SK-N-SH (cell line): ENCODE measurements around the gene RNASE3. TPM values are rescaled to one million over a fixed set of nuclear protein-coding genes. Genes with fewer than 3 reads are reported as not detected.

Experiments
- CTCF ChIA-PET: fragments of 300-600, 350-600 bp; formaldehyde crosslinking; extraction: SDS; loops from one replicate; lab custom pipeline; 2021; lab: Yijun Ruan, JAX
- POLR2A ChIA-PET: fragments of 350-600 bp; sonication (Branson Sonifier 250); formaldehyde crosslinking; extraction: SDS; loops from one replicate; lab custom pipeline; 2020; ENCODE audit warnings: antibody characterized with exemption, inconsistent platforms; lab: Yijun Ruan, JAX
- DNase-seq: peaks from one replicate; pipeline ENCODE4 v3.0.0; 2012
- H2AFZ ChIP-seq: fragments of 200-600 bp; sonication (generic); 2 replicates; pipeline ENCODE4 v1.8.1; 2016; ENCODE audit warnings: antibody characterized with exemption, mild to moderate bottlenecking, low read depth
- H3F3A ChIP-seq: fragments of 200-600 bp; sonication (generic); replicated peaks from 2 replicates; pipeline ENCODE3; 2016; ENCODE audit warnings: antibody characterized with exemption, mild to moderate bottlenecking; ENCODE audit not compliant: insufficient read depth
- H3K27ac ChIP-seq, 2 experiments: fragments of 200-500 bp in 1 of 2; fragments of 200-600 bp in 1 of 2; sonication (Bioruptor generic) in 1 of 2; sonication (generic), shearing (Covaris generic) in 1 of 2; 2 replicates each; pipeline versions ENCODE4 v1.5.1 to v1.6.1; 2014 to 2016; ENCODE audit warnings: low read depth in 2 of 2, inconsistent platforms in 1 of 2, low read length in 1 of 2, mild to moderate bottlenecking in 1 of 2, mixed read lengths in 1 of 2
- H3K27me3 ChIP-seq: fragments of 200-600 bp; sonication (generic), shearing (Covaris generic); 2 replicates; pipeline ENCODE4 v1.6.1; 2016; ENCODE audit warnings: mixed run types; ENCODE audit not compliant: insufficient read depth
- H3K36me3 ChIP-seq, 2 experiments: fragments of 200-500 bp in 1 of 2; fragments of 200-600 bp in 1 of 2; sonication (Bioruptor generic) in 1 of 2; sonication (generic) in 1 of 2; replicated peaks in 1 of 2; 2 replicates each; pipeline versions ENCODE3 to v1.5.1; 2014 to 2016; ENCODE audit warnings: low read length in 1 of 2, mild to moderate bottlenecking in 1 of 2; ENCODE audit not compliant: insufficient read depth in 2 of 2, control insufficient read depth in 1 of 2
- H3K4me1 ChIP-seq, 2 experiments: fragments of 200-500 bp in 1 of 2; fragments of 200-600 bp in 1 of 2; sonication (Bioruptor generic) in 1 of 2; sonication (generic), shearing (Covaris generic) in 1 of 2; 2 replicates each; pipeline versions ENCODE4 v1.5.1 to v1.6.1; 2014 to 2016; ENCODE audit warnings: low read depth in 1 of 2, low read length in 1 of 2, mixed run types in 1 of 2; ENCODE audit not compliant: insufficient read depth in 2 of 2, control insufficient read depth in 1 of 2
- H3K4me2 ChIP-seq: fragments of 200-600 bp; sonication (generic), shearing (Covaris generic); 2 replicates; pipeline ENCODE4 v1.6.1; 2017; ENCODE audit warnings: mixed run types
- H3K4me3 ChIP-seq, 2 experiments: fragments of 200-500 bp in 1 of 2; fragments of 200-600 bp in 1 of 2; sonication (Bioruptor generic) in 1 of 2; sonication (generic), shearing (Covaris generic) in 1 of 2; 2 replicates each; pipeline versions ENCODE4 v1.5.1 to v1.8.1; 2014 to 2016; ENCODE audit warnings: low read depth in 2 of 2, inconsistent platforms in 1 of 2, low read length in 1 of 2, mild to moderate bottlenecking in 1 of 2, mixed read lengths in 1 of 2, moderate library complexity in 1 of 2
- H3K79me2 ChIP-seq: fragments of 200-600 bp; sonication (generic); 2 replicates; pipeline ENCODE4 v1.8.1; 2017; ENCODE audit warnings: mild to moderate bottlenecking; ENCODE audit not compliant: insufficient read depth
- H3K9ac ChIP-seq: fragments of 200-600 bp; sonication (generic); 2 replicates; pipeline ENCODE4 v1.6.1; 2017; ENCODE audit warnings: mixed run types
- H3K9me2 ChIP-seq: fragments of 200-600 bp; sonication (generic); 2 replicates; pipeline ENCODE4 v1.6.1; 2017; ENCODE audit warnings: mixed run types
- H3K9me3 ChIP-seq: fragments of 200-600 bp; sonication (generic); 2 replicates; pipeline ENCODE4 v1.6.1; 2017; ENCODE audit warnings: mixed run types, mild to moderate bottlenecking, moderate library complexity
- H4K20me1 ChIP-seq: fragments of 200-600 bp; sonication (generic); 2 replicates; pipeline ENCODE4 v1.6.1; 2017; ENCODE audit warnings: mild to moderate bottlenecking, mixed run types; ENCODE audit not compliant: insufficient read depth
- ELF1 ChIP-seq: IDR thresholded peaks from 2 replicates; pipeline ENCODE4 v1.4.0; 2012
- FOXJ3 ChIP-seq: sonication (generic); formaldehyde crosslinking; IDR thresholded peaks from 2 replicates; pipeline ENCODE4 v1.5.1; 2020; ENCODE audit warnings: mild to moderate bottlenecking, missing genetic modification reagents
- GABPA ChIP-seq: IDR thresholded peaks from 2 replicates; pipeline ENCODE4 v1.4.0; 2012; ENCODE audit warnings: low read depth, mild to moderate bottlenecking
- GATA2 ChIP-seq: sonication (generic); formaldehyde crosslinking; IDR thresholded peaks from 2 replicates; pipeline ENCODE4 v1.5.0; 2020; ENCODE audit warnings: mild to moderate bottlenecking, missing genetic modification reagents
- IRF3 ChIP-seq: fragments of 150-350 bp; IDR thresholded peaks from 2 replicates; pipeline ENCODE4 v1.6.1; 2016; ENCODE audit warnings: mild to moderate bottlenecking, low read depth, low read length
- JUND ChIP-seq: IDR thresholded peaks from 2 replicates; pipeline ENCODE4 v1.4.0; 2012
- MAX ChIP-seq: IDR thresholded peaks from 2 replicates; pipeline ENCODE4 v1.4.0; 2012; ENCODE audit warnings: low read depth
- NFIC ChIP-seq: IDR thresholded peaks from 2 replicates; pipeline ENCODE4 v1.4.0; 2012; ENCODE audit warnings: borderline replicate concordance
- PBX3 ChIP-seq: IDR thresholded peaks from 2 replicates; pipeline ENCODE4; 2012
- POLR2AphosphoS5 ChIP-seq: IDR thresholded peaks from 2 replicates; pipeline ENCODE4 v1.6.1; 2012; ENCODE audit warnings: low read depth, low read length
- RCOR1 ChIP-seq: fragments of 150-350 bp; IDR thresholded peaks from 2 replicates; pipeline ENCODE4 v1.6.1; 2017; ENCODE audit warnings: antibody characterized with exemption, low read length
- RXRA ChIP-seq: IDR thresholded peaks from 2 replicates; pipeline ENCODE4 v1.4.0; 2012; ENCODE audit warnings: low read depth, mild to moderate bottlenecking, borderline replicate concordance
- TAF1 ChIP-seq: IDR thresholded peaks from 2 replicates; pipeline ENCODE4 v1.6.1; 2012; ENCODE audit warnings: low read depth, mild to moderate bottlenecking, low read length, moderate library complexity, borderline replicate concordance
- TCF12 ChIP-seq: IDR thresholded peaks from 2 replicates; pipeline ENCODE4 v1.4.0; 2012
- TEAD4 ChIP-seq: IDR thresholded peaks from 2 replicates; pipeline ENCODE4 v1.4.0; 2012; ENCODE audit warnings: mild to moderate bottlenecking, borderline replicate concordance; ENCODE audit not compliant: insufficient read depth
- WGBS: methylation state at CpG from one replicate; pipeline ENCODE4 v1.1.6; 2017; ENCODE audit warnings: low lambda C conversion rate; 5-methylcytosine and 5-hydroxymethylcytosine counted together
- polyA plus RNA-seq, 3 experiments: library from polyadenylated mRNA; depleted of rRNA; stranded (reverse); fragments of >200 nt; gene quantifications; 2 replicates each; pipeline ENCODE4 v1.2.3, GENCODE V29; 2012
- TF ChIP-seq, protein P1 (sequence below): fragments of 150-350 bp; IDR thresholded peaks from 2 replicates; pipeline ENCODE4 v1.6.1; 2017; ENCODE audit warnings: antibody characterized with exemption, low read length, low read depth, borderline replicate concordance
- TF ChIP-seq, protein P2 (sequence below): IDR thresholded peaks from 2 replicates; pipeline ENCODE4 v1.4.0; 2012; ENCODE audit warnings: low read depth, borderline replicate concordance
- TF ChIP-seq, protein P3 (sequence below): fragments of 200-600 bp; sonication (generic); IDR thresholded peaks from 2 replicates; pipeline ENCODE4 v1.6.1; 2017; ENCODE audit warnings: antibody characterized with exemption, mild to moderate bottlenecking, moderate library complexity
- TF ChIP-seq, protein P4 (sequence below): IDR thresholded peaks from 2 replicates; pipeline ENCODE4 v1.6.1; 2012; ENCODE audit warnings: mild to moderate bottlenecking, low read depth, low read length, moderate library complexity

Gene RNASE3
- polyA plus RNA-seq, 1 of the 3 experiments (the other 2 are of a cell fraction), result not detected

DNA sequence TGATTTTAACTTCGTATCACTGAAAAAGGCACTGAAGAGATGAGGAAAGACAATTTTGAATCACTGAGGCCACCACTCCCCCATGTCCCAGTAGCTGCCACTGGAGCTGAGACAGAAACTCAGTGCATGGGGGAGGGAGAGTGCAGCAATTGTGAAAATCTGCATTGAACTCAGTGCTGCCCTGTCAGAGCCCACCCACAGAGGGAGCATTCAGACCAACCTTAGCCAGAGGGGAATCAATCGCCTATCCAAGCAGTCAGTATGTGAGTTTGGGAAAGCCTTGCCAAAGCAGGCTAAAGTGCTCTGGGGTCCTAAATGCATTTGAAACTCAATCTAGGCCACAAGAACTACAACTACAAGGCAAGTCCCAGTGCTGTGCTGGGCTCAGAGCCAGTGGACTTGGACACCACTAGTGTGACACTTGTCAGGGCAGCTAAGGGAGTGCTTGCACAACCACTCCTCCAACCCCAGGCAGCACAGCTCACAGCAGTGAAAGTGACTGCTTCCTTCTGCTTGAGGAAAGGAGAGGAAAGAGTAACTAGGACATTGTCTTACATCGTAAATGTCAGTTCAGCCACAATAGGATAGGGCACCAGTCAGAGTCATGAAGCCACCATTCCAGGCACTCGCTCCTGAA is 13.3 kb downstream of the RNASE3 start:
- no peaks in the 10 kb centered on the region for H3K27me3 ChIP-seq
- TF ChIP-seq, protein P1, sequence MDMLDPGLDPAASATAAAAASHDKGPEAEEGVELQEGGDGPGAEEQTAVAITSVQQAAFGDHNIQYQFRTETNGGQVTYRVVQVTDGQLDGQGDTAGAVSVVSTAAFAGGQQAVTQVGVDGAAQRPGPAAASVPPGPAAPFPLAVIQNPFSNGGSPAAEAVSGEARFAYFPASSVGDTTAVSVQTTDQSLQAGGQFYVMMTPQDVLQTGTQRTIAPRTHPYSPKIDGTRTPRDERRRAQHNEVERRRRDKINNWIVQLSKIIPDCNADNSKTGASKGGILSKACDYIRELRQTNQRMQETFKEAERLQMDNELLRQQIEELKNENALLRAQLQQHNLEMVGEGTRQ, result no peak
- TF ChIP-seq IRF3 (no peak), PBX3 (no peak), RCOR1 (no peak), TAF1 (no peak), ELF1 (no peak), TCF12 (no peak), FOXJ3 (no peak), GATA2 (CRISPR knock-in tag) (no peak), TEAD4 (no peak), MAX (no peak), JUND (no peak), RXRA (no peak), POLR2AphosphoS5 (no peak), NFIC (no peak), GABPA (no peak)
- TF ChIP-seq, protein P2, sequence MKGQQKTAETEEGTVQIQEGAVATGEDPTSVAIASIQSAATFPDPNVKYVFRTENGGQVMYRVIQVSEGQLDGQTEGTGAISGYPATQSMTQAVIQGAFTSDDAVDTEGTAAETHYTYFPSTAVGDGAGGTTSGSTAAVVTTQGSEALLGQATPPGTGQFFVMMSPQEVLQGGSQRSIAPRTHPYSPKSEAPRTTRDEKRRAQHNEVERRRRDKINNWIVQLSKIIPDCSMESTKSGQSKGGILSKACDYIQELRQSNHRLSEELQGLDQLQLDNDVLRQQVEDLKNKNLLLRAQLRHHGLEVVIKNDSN, result no peak
- TF ChIP-seq, protein P3, sequence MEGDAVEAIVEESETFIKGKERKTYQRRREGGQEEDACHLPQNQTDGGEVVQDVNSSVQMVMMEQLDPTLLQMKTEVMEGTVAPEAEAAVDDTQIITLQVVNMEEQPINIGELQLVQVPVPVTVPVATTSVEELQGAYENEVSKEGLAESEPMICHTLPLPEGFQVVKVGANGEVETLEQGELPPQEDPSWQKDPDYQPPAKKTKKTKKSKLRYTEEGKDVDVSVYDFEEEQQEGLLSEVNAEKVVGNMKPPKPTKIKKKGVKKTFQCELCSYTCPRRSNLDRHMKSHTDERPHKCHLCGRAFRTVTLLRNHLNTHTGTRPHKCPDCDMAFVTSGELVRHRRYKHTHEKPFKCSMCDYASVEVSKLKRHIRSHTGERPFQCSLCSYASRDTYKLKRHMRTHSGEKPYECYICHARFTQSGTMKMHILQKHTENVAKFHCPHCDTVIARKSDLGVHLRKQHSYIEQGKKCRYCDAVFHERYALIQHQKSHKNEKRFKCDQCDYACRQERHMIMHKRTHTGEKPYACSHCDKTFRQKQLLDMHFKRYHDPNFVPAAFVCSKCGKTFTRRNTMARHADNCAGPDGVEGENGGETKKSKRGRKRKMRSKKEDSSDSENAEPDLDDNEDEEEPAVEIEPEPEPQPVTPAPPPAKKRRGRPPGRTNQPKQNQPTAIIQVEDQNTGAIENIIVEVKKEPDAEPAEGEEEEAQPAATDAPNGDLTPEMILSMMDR, result no peak
- TF ChIP-seq, protein P4, sequence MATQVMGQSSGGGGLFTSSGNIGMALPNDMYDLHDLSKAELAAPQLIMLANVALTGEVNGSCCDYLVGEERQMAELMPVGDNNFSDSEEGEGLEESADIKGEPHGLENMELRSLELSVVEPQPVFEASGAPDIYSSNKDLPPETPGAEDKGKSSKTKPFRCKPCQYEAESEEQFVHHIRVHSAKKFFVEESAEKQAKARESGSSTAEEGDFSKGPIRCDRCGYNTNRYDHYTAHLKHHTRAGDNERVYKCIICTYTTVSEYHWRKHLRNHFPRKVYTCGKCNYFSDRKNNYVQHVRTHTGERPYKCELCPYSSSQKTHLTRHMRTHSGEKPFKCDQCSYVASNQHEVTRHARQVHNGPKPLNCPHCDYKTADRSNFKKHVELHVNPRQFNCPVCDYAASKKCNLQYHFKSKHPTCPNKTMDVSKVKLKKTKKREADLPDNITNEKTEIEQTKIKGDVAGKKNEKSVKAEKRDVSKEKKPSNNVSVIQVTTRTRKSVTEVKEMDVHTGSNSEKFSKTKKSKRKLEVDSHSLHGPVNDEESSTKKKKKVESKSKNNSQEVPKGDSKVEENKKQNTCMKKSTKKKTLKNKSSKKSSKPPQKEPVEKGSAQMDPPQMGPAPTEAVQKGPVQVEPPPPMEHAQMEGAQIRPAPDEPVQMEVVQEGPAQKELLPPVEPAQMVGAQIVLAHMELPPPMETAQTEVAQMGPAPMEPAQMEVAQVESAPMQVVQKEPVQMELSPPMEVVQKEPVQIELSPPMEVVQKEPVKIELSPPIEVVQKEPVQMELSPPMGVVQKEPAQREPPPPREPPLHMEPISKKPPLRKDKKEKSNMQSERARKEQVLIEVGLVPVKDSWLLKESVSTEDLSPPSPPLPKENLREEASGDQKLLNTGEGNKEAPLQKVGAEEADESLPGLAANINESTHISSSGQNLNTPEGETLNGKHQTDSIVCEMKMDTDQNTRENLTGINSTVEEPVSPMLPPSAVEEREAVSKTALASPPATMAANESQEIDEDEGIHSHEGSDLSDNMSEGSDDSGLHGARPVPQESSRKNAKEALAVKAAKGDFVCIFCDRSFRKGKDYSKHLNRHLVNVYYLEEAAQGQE, result no peak
- H3K27ac ChIP-seq, result no peak overlapping the region
- H3K36me3 ChIP-seq, result no peaks in the 10 kb centered on the region
- H3K4me1 ChIP-seq, result no peaks in the 10 kb centered on the region
- WGBS, result 15% methylated on average over 4 of the region's 4 CpGs
- H4K20me1 ChIP-seq, result no peaks in the 10 kb centered on the region
- H3K9ac ChIP-seq, result no peak overlapping the region
- H3K9me2 ChIP-seq, result no peaks in the 10 kb centered on the region
- no peaks in the 10 kb centered on the region for H3K9me3 ChIP-seq
- H3K4me2 ChIP-seq, result no peak overlapping the region
- no peaks in the 10 kb centered on the region for H3K79me2 ChIP-seq
- DNase-seq, result no peak
- H3F3A ChIP-seq, result no peaks in the 10 kb centered on the region
- no peak overlapping the region for H3K4me3 ChIP-seq
- CTCF ChIA-PET, result no interaction called here
- H2AFZ ChIP-seq, result no peak overlapping the region
- POLR2A ChIA-PET, result no interaction called here
